Dermis blood vessel endothelial cell (primary cell): Measurements from ENCODE around the gene ACTA1. TPM values are rescaled to one million over a fixed set of nuclear protein-coding genes. Genes with fewer than 3 reads are reported as not detected.
"Not testable (repeated sequence)": the region's sequence is repeated elsewhere in the genome, so short reads cannot be mapped to it uniquely, and the experiment has no call there.

Experiments used
- DNase-seq: peaks from one replicate; pipeline ENCODE4 v3.0.0; 2010
- total RNA-seq: library from RNA; depleted of rRNA; stranded (reverse); fragments of >200 nt; gene quantifications from 2 replicates; pipeline ENCODE4 v1.2.3, GENCODE V29; 2014

ACTA1 gene
- total RNA-seq, 1 donor from 2014 or later: 0.17 TPM

DNA sequence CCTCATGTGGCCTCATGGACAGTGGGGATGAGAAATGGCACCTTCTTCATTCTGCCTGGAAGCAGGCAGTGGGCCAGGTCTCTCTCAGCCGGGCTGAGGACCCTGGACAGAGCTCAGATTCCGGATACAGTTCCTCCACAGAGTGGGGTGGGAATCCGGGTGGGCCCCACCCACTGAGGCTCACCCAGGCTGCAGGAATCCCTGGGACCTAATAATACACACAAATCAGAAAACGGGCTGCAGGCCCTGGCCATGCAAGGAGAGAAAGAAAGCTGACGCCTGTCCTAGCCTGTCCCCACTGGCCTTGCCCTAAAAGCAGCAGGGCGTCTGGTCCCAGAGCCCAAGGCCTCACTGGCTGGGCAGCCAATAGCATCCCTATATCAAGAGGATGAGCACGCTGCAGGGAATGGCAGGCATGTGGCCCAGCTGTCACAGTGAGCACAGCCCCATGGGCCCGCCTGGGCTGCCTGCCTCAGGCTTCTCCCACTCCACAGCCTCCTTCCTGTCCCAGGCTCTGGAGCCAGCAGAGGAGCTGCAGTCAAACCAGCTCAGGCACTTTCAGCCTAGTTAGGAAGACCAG, 25.3 kb downstream of the ACTA1 start:
- no peak for DNase-seq

DNA sequence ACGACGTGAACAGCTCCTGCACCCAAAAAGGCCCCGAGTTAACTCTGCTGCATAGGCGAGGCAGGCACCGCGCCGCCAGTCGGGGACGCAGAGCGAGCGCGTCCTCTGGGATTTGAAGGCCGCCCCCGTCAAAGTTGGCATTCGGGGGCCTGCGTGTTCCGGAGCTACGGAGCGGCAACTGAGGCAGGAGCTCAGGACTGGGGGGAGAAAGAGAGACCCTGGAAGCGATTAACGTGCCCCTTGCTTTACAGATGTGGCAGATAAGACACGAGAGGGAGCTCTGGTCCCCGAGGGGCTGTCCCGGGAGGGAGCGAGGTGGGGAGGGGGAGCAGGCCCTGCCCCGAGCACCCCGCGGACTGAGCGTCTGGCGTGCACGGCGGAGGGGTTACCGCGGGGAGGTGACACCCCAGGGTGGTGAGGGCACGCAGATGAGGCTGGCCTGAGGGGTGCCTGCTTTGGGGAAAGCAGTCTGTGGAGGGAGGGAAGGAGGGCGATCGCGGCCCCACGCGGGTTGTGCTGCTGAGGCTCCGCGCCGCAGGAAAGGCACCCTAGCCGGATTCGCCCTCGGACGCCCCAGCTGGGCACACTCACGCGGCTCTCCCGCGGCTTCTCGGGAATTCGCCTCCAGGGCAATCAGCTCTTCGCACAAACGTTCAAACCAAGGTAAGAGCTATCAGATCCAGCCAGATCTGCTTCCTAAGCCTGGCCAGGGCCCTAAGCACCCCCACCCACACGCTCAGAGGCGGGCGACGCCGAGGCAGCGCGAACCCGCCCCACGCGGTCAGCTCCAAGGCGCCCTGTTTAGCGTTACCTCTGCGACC, 26.5 kb downstream of the ACTA1 start:
- DNase-seq: no peak

DNA sequence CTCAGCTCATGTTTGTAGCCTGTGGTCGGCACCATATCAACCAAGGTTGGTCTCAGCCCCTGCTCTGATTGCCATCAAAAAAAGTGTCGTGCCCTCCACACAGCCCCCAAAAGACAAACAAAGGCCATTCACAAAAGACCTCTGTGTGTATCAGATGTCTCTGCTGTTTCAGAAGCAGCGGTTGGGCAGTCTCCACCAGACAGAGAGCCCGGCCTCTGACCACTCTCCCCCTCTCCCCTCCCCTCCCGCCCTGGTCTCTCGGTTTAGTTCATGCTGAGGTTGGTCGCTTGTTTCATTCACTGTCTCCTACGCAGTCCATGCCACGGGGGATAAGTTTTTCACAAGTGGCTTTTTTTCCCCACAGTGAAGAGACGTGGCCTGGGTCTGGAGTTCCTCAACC, 27.1 kb downstream of the ACTA1 start:
- DNase-seq: no peak

DNA sequence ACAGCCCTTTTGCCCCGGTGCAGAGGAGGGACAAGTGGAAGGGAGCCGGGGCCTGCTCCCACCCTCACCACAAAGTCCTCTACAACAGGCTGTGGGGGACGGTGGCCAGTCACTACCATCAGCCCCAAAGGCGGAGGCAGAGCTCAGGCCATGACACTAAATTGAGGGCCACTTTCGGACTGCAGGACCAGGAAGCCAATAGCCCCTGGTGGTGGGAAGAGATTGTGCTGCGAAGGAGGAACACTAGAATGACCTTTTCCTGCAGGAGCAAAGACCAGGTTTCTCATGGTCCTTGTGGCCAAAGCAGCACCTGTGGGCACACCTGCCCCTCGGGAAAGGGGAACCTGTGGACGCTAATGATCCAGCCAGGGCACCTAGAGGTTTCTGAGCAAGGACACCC, 30.3 kb downstream of the ACTA1 start:
- DNase-seq: no peak

DNA sequence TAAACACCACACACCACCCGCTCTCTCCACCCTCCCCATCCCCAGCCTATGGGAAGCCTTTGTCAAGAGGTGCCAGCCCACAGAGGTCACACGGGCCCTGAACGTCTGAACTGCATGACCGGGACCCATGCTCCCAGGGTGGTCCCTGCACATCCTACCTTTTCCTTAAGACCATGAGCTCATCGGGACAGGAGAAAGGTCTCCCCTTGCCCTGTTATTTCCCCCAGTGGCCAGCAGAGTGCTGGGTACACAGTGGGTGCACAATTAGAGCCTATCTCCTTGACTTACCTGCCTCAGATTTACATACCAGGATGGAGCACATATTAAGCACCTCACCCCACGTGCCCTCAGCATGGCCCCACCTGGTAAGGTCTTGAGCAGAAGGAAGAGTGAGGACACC, 30.9 kb downstream of the ACTA1 start:
- DNase-seq: no peak

DNA sequence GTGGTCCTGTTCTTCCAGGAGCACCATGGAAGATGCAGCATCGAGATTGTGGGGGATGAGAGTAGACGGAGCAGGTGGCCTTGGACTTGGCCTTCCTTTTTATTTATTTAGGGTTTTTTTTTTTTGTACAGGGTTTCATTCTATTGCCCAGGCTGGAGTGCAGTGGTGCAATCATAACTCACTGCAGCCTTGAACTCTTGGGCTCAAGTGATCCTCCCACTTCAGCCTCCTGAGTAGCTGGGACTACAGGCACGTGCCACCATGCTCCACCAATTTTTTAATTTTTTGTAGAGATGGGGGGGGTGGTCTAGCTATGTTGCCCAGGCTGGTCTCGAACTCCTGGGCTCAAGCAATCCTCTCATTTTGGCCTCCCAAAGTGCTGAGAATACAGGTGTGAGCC, 31.6 kb downstream of the ACTA1 start:
- not testable (repeated sequence) for DNase-seq

DNA sequence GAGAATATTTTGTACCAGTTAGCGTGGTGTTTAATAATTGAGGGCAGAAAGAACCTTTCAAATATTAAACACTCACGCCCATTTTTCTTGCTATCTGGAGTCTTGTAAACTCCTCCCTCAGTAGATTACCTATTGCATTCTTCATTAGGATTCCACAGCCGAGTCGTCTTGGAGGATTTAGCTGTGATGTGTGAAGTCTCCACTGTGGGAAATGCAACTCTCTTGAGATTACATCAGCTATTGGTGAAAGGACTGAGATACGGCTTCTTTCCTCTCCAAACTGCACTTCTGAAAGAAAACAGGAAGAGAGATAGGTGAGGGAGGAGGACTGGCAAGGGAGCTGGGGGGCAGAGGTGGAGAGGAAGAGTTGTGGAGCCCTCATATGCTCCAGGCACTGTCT, 36.1 kb downstream of the ACTA1 start:
- no peak for DNase-seq

DNA sequence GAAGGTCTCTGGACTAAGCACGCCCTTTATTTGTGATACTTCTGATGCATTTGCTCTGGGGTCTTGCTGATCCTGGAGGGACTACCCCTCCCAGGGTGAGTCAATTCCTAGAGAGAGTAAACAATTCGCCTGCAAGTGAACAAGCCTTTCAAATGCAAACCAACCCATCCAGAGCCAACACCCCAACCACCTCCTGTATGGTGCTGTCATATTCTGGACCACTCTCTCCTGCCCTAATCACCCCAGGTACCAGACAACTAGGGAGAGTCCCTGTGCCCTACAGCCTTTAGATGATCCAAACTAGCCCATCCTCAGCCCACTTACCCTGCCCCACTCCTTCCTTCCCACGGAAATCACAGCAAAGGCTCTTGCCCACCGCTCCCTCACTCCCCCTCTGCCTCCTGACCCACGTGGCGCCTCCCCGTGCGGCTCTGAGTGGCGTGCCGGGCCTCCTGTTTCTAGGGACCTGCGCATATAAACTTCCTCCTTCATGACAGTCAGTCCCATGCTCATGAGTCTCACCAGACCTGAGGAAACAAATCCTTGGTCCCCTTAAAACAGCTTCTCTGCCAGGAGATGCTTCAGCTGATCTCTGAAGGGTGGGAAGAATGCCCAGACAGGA, 37.2 kb downstream of the ACTA1 start:
- DNase-seq: no peak

DNA sequence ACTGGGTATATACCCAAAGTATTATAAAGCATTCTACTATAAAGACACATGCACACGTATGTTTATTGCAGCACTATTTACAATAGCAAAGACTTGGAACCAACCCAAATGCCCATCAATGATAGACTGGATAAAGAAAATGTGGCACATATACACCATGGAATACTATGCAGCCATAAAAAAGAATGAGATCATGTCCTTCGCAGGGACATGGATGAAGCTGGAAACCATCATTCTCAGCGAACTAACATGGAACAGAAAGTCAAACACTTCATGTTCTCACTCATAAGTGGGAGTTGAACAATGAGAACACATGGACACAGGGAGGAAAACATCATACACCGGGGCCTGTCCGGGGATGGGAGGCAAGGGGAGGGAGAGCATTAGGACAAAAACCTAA, 39.4 kb downstream of the ACTA1 start:
- not testable (repeated sequence) for DNase-seq

DNA sequence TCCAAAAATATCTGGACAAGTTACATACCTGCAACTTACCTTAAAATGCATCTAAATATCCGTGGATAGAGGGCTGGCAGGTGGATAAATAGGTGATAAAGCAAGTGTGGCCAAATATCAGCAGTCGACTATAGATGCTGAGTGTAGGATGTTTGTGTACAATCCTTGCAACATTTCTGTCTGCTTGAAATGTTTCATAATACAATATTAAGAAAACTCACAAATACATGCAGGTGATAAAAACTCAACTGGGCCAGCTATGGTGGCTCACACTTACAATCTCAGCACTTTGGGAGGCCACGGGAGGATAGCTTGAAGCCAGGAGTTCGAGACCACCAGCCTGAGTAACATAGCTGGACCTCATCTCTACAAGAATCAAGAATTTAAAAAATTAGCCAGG, 41.0 kb downstream of the ACTA1 start:
- DNase-seq: no peak

DNA sequence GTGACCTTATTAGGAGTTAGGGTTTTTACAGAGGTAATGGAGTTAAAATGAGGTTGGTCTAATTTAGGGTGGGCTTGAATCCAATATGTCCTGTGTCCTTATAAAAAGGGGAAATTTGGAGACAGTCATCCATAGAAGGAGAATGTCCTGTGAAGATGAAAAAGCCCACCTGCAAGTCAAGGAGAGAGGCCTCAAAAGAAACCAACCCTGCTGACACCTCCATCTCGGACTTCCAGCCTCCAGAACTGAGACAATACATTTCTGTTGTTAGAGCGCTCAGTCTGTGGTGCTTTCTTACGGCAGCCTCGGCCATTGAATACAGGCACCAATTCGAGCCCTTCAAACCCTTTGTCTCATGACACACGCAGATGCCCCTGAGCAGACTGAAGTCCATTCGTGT, 43.8 kb downstream of the ACTA1 start:
- no peak for DNase-seq

DNA sequence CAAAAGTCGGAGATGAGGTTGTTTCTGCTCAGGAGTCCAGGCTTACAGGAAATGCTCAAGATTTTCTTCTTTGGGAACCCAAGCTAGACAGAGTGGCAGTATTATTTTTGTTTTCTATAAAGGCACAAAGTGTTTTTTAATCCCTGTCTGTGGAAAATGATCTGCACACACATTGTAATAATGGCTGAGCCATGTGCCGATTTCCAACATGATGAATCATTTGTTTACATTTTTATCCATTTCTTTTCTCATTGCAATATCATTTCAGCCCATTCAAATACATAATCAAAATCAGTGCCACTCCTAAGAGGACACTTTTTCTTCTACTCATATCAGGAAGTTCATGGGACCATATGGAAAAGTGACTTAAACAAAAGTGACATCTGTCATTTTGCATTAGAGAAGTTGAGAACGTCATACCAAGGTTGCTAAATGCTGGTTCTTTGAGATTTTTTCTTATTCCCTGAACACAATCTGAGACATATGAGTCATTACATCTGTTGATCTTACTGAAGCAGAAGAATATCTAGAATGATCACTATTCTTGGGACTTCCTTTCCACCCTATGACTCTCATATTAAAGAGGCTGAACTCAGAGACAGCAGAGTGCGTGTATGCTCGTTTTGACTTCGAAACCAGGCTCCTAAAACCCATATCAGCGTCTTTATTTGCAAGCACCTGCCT, 44.9 kb downstream of the ACTA1 start:
- DNase-seq: peak; percentile 8

DNA sequence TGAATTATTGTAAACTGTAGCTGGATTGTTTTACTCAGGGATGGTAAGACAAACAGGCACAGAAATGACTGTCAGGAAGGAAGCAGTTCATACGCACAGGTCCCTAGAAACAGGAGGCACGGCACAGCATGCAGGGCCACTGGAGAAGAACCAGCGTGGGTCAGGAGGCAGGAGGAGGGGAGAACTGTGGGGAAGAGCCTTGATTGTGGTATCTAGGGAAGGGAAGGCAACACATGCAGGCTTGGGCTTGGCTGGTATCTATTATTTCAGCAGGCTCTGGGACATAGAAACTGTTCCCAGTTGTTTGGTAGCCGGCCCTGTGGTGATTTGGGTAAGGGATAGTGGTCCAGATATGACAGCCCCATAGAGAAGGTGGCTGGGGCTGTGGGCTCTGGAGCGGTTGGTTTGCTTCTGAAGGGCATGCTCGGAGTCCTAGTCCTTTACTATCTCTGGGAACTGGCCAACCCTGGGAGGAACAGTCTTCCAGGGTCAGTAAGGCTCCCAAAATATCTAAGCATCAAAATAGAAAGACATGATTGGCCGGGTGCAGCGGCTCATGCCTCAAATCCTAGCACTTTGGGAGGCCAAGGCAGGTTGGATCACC, 47.9 kb downstream of the ACTA1 start:
- DNase-seq: no peak

DNA sequence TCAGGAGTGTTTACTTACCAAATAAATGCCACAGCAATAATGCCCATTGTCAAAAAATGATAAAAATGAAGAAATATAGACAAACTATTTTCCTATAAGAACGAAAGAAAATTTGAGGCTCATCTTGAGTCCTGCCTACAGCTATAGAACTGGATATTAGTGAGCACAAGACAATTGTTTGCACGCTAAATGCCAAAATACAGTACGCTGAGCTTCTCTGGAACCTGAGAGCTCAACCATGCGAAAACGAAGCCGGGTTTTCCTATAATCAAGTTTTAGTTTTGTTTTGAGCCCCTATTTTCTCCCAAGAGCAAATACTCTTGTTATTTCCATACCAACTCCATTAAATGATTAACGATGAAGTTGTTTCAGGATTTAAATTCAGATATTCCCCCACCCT, 49.1 kb downstream of the ACTA1 start:
- DNase-seq: no peak

DNA sequence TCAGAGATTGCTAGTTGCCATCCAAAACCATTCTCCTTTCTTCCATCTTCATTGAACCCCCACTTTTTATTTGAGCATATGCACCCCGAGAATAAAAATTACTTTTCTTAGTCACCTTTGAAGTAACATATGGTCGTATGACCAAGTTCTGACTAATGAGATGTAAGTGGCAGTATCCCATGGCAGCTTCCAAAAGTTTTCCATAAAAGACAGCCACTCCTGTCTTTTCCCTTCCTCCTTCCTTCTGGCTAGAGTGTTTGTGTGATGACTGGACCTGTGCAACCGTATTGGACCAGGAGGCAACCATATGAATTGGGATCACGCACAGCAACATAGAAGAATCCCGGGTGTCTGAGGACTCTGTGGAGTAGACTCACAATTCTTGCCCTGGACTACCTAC, 49.9 kb downstream of the ACTA1 start:
- DNase-seq: no peak

DNA sequence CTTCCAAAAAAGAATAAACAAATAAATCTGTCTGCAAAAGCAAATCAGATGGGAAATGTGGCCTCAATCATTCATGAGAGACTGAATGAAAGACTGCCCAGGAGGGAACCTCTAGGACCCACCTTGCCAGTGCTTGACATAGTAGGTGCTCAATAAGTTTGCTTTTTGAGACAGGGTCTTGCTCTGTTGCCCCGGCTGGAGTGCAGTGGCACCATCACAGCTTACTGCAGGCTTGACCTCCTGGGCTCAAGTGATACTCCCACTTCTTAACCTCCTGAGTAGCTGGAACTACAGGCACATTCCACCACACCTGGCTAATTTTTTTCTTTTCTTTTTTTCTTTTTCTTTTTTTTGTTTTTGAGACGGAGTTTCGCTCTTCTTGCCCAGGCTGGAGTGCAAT, 50.7 kb downstream of the ACTA1 start:
- DNase-seq: no peak

Other genes with a start within 250 kb of the ACTA1 start
- 22.1 and 25.8 TPM in 2 replicates for gene RAB4A, start 163.0 kb downstream of the ACTA1 start, total RNA-seq
- gene CCSAP, start 91.0 kb downstream of the ACTA1 start, total RNA-seq: 5.6 and 8.5 TPM in 2 replicates
- 40.0 and 50.0 TPM in 2 replicates for gene NUP133, start 74.2 kb upstream of the ACTA1 start, total RNA-seq
- 35.7 and 36.8 TPM in 2 replicates for gene ABCB10, start 124.6 kb upstream of the ACTA1 start, total RNA-seq
- 28.2 and 33.6 TPM in 2 replicates for gene TAF5L, start 192.0 kb upstream of the ACTA1 start, total RNA-seq
- 12.4 and 15.9 TPM in 2 replicates for gene URB2, start 192.2 kb upstream of the ACTA1 start, total RNA-seq